Tibial nerve (tissue), 4 donors: ENCODE data around the gene TNS2. TPM values are rescaled to one million over a fixed set of nuclear protein-coding genes. Genes with fewer than 3 reads are reported as not detected.

Experiments
- DNase-seq, 2 donors: peaks; one replicate each; pipeline ENCODE4 v3.0.0-alpha.2; 2019; ENCODE audit warnings: low spot score in 2 of 2
- H3K27ac ChIP-seq, 4 donors: fragments of 200-600 bp; sonication (generic) in 3 of 4; one replicate each; pipeline ENCODE4 v1.5.1; 2017 to 2019; ENCODE audit warnings: mild to moderate bottlenecking in 1 of 4
- H3K27me3 ChIP-seq, 2 donors: fragments of 200-600 bp; sonication (generic) in 1 of 2; one replicate each; pipeline versions ENCODE4 v1.5.1 to v1.6.0; 2017 to 2019
- H3K36me3 ChIP-seq, 3 donors: fragments of 200-600 bp; sonication (generic); one replicate each; pipeline ENCODE4 v1.5.1; 2018 to 2019
- H3K4me1 ChIP-seq, 4 donors: fragments of 200-600 bp; sonication (generic) in 3 of 4; one replicate each; pipeline ENCODE4 v1.5.1; 2017 to 2019
- H3K4me3 ChIP-seq, 4 donors: fragments of 200-600 bp; sonication (generic) in 3 of 4; one replicate each; pipeline ENCODE4 v1.5.1; 2017 to 2019; ENCODE audit warnings: mild to moderate bottlenecking in 1 of 4, moderate library complexity in 1 of 4
- H3K9me3 ChIP-seq, 4 donors: fragments of 200-600 bp; sonication (generic) in 3 of 4; one replicate each; pipeline ENCODE4 v1.5.1; 2017 to 2019
- EP300 ChIP-seq, 2 donors: sonication (generic); formaldehyde crosslinking; IDR thresholded peaks; one replicate each; pipeline ENCODE4 v1.6.1; 2017; ENCODE audit warnings: antibody characterized with exemption in 2 of 2, mild to moderate bottlenecking in 1 of 2
- POLR2A ChIP-seq, 2 donors: fragments of 450-650 bp; IDR thresholded peaks; one replicate each; pipeline ENCODE4 v1.6.1; 2017; ENCODE audit warnings: antibody characterized with exemption in 2 of 2, mild to moderate bottlenecking in 2 of 2, moderate library complexity in 2 of 2
- WGBS, 2 donors: methylation state at CpG; one replicate each; pipeline ENCODE4 v1.1.5; 2018; 5-methylcytosine and 5-hydroxymethylcytosine counted together
- total RNA-seq, 4 donors: library from RNA; depleted of rRNA; stranded (reverse); fragments of >200 nt; gene quantifications; one replicate each; pipeline ENCODE4 v1.1.0, GENCODE V29; 2016
- TF ChIP-seq, protein P1 (sequence below), 5 experiments: fragments of 200-600 bp in 3 of 5; fragments of 450-650 bp in 2 of 5; sonication (generic) in 3 of 5; IDR thresholded peaks; one replicate each; pipeline ENCODE4 v1.5.1; 2016 to 2019; ENCODE audit warnings: antibody characterized with exemption in 5 of 5, mild to moderate bottlenecking in 3 of 5, moderate library complexity in 2 of 5

The TNS2 gene
- total RNA-seq, 4 donors from 2014 or later = 411 to 653 (median 546) TPM

DNA sequence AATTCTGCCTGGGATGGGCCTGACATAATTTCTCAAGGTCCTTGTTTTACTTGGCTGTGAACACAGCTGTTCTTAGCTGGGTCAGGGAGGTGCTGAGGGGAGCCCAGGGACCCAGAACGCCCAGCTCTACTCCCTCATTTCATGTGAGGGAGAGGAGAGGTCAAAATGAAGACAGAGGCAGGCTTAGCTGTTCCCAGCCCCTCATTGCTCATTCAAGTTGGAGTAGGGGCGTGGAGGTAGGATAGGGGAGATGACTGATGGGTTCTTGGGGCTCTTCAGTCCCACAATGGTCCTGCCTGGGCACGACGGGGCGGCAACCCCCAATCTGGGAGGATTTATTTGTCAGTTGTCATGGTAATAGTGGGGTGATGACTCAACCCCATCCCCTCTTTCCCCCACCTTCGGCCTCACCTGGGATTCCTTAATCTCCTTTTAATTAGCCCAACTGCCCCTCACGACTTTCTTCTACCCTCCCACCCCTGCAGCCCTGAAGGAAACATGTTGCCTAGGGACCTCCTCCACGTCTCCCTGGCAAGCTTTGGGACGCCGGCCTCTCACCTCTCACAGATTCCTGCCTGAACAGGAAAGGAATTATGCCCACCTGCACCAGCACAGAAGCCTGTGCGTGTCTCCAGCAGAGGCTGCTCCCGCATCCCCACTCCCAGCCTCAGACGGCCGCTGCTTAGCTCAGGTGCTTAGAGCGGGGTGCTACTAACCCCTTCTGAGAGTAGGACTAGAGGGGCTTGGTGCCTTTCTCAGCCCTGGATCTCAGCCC, 19.1 kb downstream of the TNS2 start:
- Histone ChIP-seq H3K27me3 (no peaks in the 10 kb centered on the region), H3K9me3 (no peaks in the 10 kb centered on the region), H3K36me3 (peaks cover 0 to 45% (median 0%) of the 10 kb centered on the region in 3 donors), H3K4me1 (peaks cover 0 to 100% (median 79%) of the 10 kb centered on the region in 4 donors), H3K4me3 (peak overlapping the region in 1 of 4 donors; percentile 37), H3K27ac (peak overlapping the region; percentile 75 to 100 (median 91))
- WGBS, 2 donors = 59 to 63% methylated on average over 15 of the region's 15 CpGs
- peak in 1 of 2 donors; percentile 19 for DNase-seq
- peak in 1 of 2 donors; percentile 45 for TF ChIP-seq EP300 (IDR thresholded peaks at IDR 0.05)
- no peak for TF ChIP-seq POLR2A (IDR thresholded peaks at IDR 0.05)

GRCh38 chr12:53069621-53070410, 20.0 kb downstream of the TNS2 start:
- Histone ChIP-seq H3K4me3 (peak overlapping the region in 1 of 4 donors; percentile 37), H3K27ac (peak overlapping the region; percentile 75 to 100 (median 91)), H3K27me3 (no peaks in the 10 kb centered on the region), H3K4me1 (peaks cover 0 to 100% (median 82%) of the 10 kb centered on the region in 4 donors), H3K36me3 (peaks cover 0 to 45% (median 0%) of the 10 kb centered on the region in 3 donors), H3K9me3 (no peaks in the 10 kb centered on the region)
- 40 to 49% methylated on average over 12 of the region's 12 CpGs for WGBS, 2 donors
- DNase-seq = peak in 1 of 2 donors; percentile 80
- TF ChIP-seq EP300 (IDR thresholded peaks at IDR 0.05) = peak in 1 of 2 donors; percentile 85
- TF ChIP-seq POLR2A (IDR thresholded peaks at IDR 0.05) = no peak

GRCh38 chr12:53070877-53071492, 21.1 kb downstream of the TNS2 start:
- Histone ChIP-seq H3K36me3 (peaks cover 0 to 48% (median 0%) of the 10 kb centered on the region in 3 donors), H3K4me3 (no peak overlapping the region), H3K4me1 (peaks cover 0 to 100% (median 73%) of the 10 kb centered on the region in 4 donors), H3K27me3 (no peaks in the 10 kb centered on the region), H3K27ac (peak overlapping the region; percentile 75 to 100 (median 91)), H3K9me3 (no peaks in the 10 kb centered on the region)
- TF ChIP-seq, protein P1, sequence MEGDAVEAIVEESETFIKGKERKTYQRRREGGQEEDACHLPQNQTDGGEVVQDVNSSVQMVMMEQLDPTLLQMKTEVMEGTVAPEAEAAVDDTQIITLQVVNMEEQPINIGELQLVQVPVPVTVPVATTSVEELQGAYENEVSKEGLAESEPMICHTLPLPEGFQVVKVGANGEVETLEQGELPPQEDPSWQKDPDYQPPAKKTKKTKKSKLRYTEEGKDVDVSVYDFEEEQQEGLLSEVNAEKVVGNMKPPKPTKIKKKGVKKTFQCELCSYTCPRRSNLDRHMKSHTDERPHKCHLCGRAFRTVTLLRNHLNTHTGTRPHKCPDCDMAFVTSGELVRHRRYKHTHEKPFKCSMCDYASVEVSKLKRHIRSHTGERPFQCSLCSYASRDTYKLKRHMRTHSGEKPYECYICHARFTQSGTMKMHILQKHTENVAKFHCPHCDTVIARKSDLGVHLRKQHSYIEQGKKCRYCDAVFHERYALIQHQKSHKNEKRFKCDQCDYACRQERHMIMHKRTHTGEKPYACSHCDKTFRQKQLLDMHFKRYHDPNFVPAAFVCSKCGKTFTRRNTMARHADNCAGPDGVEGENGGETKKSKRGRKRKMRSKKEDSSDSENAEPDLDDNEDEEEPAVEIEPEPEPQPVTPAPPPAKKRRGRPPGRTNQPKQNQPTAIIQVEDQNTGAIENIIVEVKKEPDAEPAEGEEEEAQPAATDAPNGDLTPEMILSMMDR (IDR thresholded peaks at IDR 0.05) = no peak
- TF ChIP-seq EP300 (IDR thresholded peaks at IDR 0.05) = no peak
- TF ChIP-seq POLR2A (IDR thresholded peaks at IDR 0.05) = no peak
- WGBS, 2 donors = 62 to 68% methylated on average over 7 of the region's 7 CpGs
- no peak for DNase-seq

- Histone ChIP-seq H3K27ac (peak overlapping the region; percentile 75 to 100 (median 91)), H3K4me3 (peak overlapping the region in 1 of 4 donors; percentile 30), H3K36me3 (peaks cover 0 to 49% (median 0%) of the 10 kb centered on the region in 3 donors), H3K9me3 (no peaks in the 10 kb centered on the region), H3K27me3 (no peaks in the 10 kb centered on the region), H3K4me1 (peaks cover 0 to 98% (median 66%) of the 10 kb centered on the region in 4 donors)
- WGBS, 2 donors = 12 to 20% methylated on average over 11 of the region's 11 CpGs
- DNase-seq = peak; percentile 83 to 91
- TF ChIP-seq POLR2A (IDR thresholded peaks at IDR 0.05) = no peak
- TF ChIP-seq, protein P1 (IDR thresholded peaks at IDR 0.05) = peak in 2 of 5 experiments; percentile 14 to 35
- peak in 1 of 2 donors; percentile 73 for TF ChIP-seq EP300 (IDR thresholded peaks at IDR 0.05)
Observed at GRCh38 chr12:53071591-53072551, 22.0 kb downstream of the TNS2 start.

- no peak for TF ChIP-seq POLR2A (IDR thresholded peaks at IDR 0.05)
- peak in 1 of 2 donors; percentile 43 for TF ChIP-seq EP300 (IDR thresholded peaks at IDR 0.05)
- TF ChIP-seq, protein P1 (IDR thresholded peaks at IDR 0.05) = no peak
- peak in 1 of 2 donors; percentile 41 for DNase-seq
- Histone ChIP-seq H3K4me3 (no peak overlapping the region), H3K27me3 (no peaks in the 10 kb centered on the region), H3K36me3 (peaks cover 0 to 35% (median 0%) of the 10 kb centered on the region in 3 donors), H3K4me1 (peaks cover 0 to 97% (median 72%) of the 10 kb centered on the region in 4 donors), H3K9me3 (no peaks in the 10 kb centered on the region), H3K27ac (peak overlapping the region; percentile 58 to 100 (median 82))
- 53 to 65% methylated on average over 6 of the region's 6 CpGs for WGBS, 2 donors
Observed at GRCh38 chr12:53073881-53074280, 24.0 kb downstream of the TNS2 start.
